ENCODE data around the gene RGS9.

- TF ChIP-seq CTCF (IDR thresholded peaks at IDR 0.05) = no peak
- no peak for TF ChIP-seq POLR2AphosphoS5 (IDR thresholded peaks at IDR 0.05; ENCODE audit: insufficient read depth in 1 of 2, low read depth in 1 of 2)
- TF ChIP-seq POLR2A (IDR thresholded peaks at IDR 0.05) = no peak
These were observed 17.8 kb downstream of the RGS9 start for GRCh38 chr17:65154770-65155589.

All from vagina (tissue), 2 donors.